Liver (tissue), 9 donors: ENCODE data around the gene FGFR3. TPM values are rescaled to one million over a fixed set of nuclear protein-coding genes. Genes with fewer than 3 reads are reported as not detected.

Experiments used
- DNase-seq: peaks from one replicate; pipeline ENCODE4 v3.0.0-alpha.2; 2017; ENCODE audit warnings: low spot score
- H3K27ac ChIP-seq, 2 donors: one replicate each; pipeline ENCODE4 v1.7.0; 2013; ENCODE audit warnings: inconsistent platforms in 2 of 2, low read length in 2 of 2, control low read depth in 1 of 2, low read depth in 1 of 2, mild to moderate bottlenecking in 1 of 2
- H3K27me3 ChIP-seq, 4 donors: one replicate each; pipeline versions ENCODE4 v1.6.1 to v1.7.0; 2013; ENCODE audit warnings: low read length in 3 of 4, inconsistent platforms in 1 of 4, mild to moderate bottlenecking in 1 of 4, moderate library complexity in 1 of 4; ENCODE audit not compliant: control insufficient read depth in 4 of 4, insufficient read depth in 4 of 4
- H3K36me3 ChIP-seq, 4 donors: one replicate each; pipeline versions ENCODE4 v1.6.1 to v1.7.0; 2013; ENCODE audit warnings: low read length in 3 of 4, mild to moderate bottlenecking in 3 of 4, low read depth in 1 of 4, moderate library complexity in 1 of 4; ENCODE audit not compliant: control insufficient read depth in 4 of 4, insufficient read depth in 3 of 4
- H3K4me1 ChIP-seq, 4 donors: one replicate each; pipeline versions ENCODE4 v1.6.1 to v1.7.0; 2013; ENCODE audit warnings: low read length in 3 of 4, mild to moderate bottlenecking in 3 of 4, moderate library complexity in 1 of 4; ENCODE audit not compliant: control insufficient read depth in 4 of 4, insufficient read depth in 4 of 4
- H3K4me3 ChIP-seq, 3 donors: one replicate each; pipeline versions ENCODE4 v1.6.1 to v1.7.0; 2013; ENCODE audit warnings: low read length in 3 of 3, control low read depth in 1 of 3, low read depth in 1 of 3, mild to moderate bottlenecking in 1 of 3
- H3K9ac ChIP-seq, 2 donors: one replicate each; pipeline ENCODE4 v1.7.0; 2013; ENCODE audit warnings: low read length in 2 of 2, mild to moderate bottlenecking in 2 of 2, moderate library complexity in 2 of 2, control low read depth in 1 of 2, low read depth in 1 of 2
- H3K9me3 ChIP-seq, 4 donors: one replicate each; pipeline versions ENCODE4 v1.6.1 to v1.7.0; 2013; ENCODE audit warnings: low read length in 3 of 4; ENCODE audit not compliant: control insufficient read depth in 4 of 4
- FOXA2 ChIP-seq: IDR thresholded peaks from 2 replicates; pipeline ENCODE4 v1.6.1; 2016; ENCODE audit warnings: antibody characterized with exemption
- GABPA ChIP-seq, 2 donors: IDR thresholded peaks in 1 of 2; conservative IDR thresholded peaks in 1 of 2; 2 replicates each; pipeline ENCODE4 v1.6.1; 2016; ENCODE audit warnings: antibody characterized with exemption in 2 of 2, mild to moderate bottlenecking in 1 of 2, moderate library complexity in 1 of 2
- HNF4A ChIP-seq, 2 donors: conservative IDR thresholded peaks; 2 replicates each; pipeline ENCODE4 v1.6.1; 2016; ENCODE audit warnings: antibody characterized with exemption in 2 of 2, mild to moderate bottlenecking in 2 of 2
- JUND ChIP-seq, 2 donors: IDR thresholded peaks; 2 replicates each; pipeline ENCODE4 v1.6.1; 2016; ENCODE audit warnings: antibody characterized with exemption in 2 of 2
- MAX ChIP-seq: IDR thresholded peaks from 2 replicates; pipeline ENCODE4 v1.6.1; 2016; ENCODE audit warnings: antibody characterized with exemption
- NR2F2 ChIP-seq: IDR thresholded peaks from 2 replicates; pipeline ENCODE4 v1.6.1; 2016; ENCODE audit warnings: antibody characterized with exemption
- REST ChIP-seq: IDR thresholded peaks from 2 replicates; pipeline ENCODE4 v1.6.1; 2016; ENCODE audit warnings: antibody characterized with exemption, mild to moderate bottlenecking
- RXRA ChIP-seq, 2 donors: IDR thresholded peaks; 2 replicates each; pipeline ENCODE4 v1.6.1; 2017 to 2018; ENCODE audit warnings: antibody characterized with exemption in 2 of 2, mild to moderate bottlenecking in 1 of 2
- SP1 ChIP-seq: IDR thresholded peaks from 2 replicates; pipeline ENCODE4 v1.6.1; 2018; ENCODE audit warnings: antibody characterized with exemption, mild to moderate bottlenecking
- TAF1 ChIP-seq: conservative IDR thresholded peaks from 2 replicates; pipeline ENCODE4 v1.6.1; 2016; ENCODE audit warnings: antibody characterized with exemption, mild to moderate bottlenecking
- ZBTB33 ChIP-seq: IDR thresholded peaks from 2 replicates; pipeline ENCODE4 v1.6.1; 2016; ENCODE audit warnings: antibody characterized with exemption
- WGBS: extraction: QIAGEN DNeasy Blood & Tissue Kit; methylation state at CpG from one replicate; pipeline ENCODE4 v1.1.7; 2013; 5-methylcytosine and 5-hydroxymethylcytosine counted together
- polyA plus RNA-seq, 2 donors: library from polyadenylated mRNA; stranded (reverse) in 1 of 2; unstranded in 1 of 2; fragments of 200-250 nt in 1 of 2; fragments of >200 nt in 1 of 2; fragmentation: Nextera tagmentation in 1 of 2; extraction: Ambion mirVana in 1 of 2; gene quantifications; one replicate each; pipeline versions ENCODE4 v1.2.1 to v1.2.3, GENCODE V29; 2013 to 2015
- total RNA-seq, 2 donors: library from RNA; depleted of rRNA; stranded (reverse); fragments of >200 nt; gene quantifications; one replicate each; pipeline ENCODE4 v1.2.3, GENCODE V29; 2014
- donor health status: healthy.
- donor health status: healthy.
- donor health status: healthy.
- donor health status: healthy.
- donor health status: healthy.

Gene FGFR3
- total and polyA plus RNA-seq, 4 donors = 5.6 to 40.0 (median 29.1) TPM

GRCh38 chr4:1764670-1765069 is 28.4 kb upstream of the FGFR3 start:
- no peak for DNase-seq
- H3K4me1 ChIP-seq = peaks cover 0 to 9% (median 3%) of the 10 kb centered on the region in 4 donors
- WGBS = 90% methylated on average over 9 of the region's 9 CpGs
- no peaks in the 10 kb centered on the region for H3K36me3 ChIP-seq
- TF ChIP-seq JUND (IDR thresholded peaks at IDR 0.05) (no peak), FOXA2 (no peak), REST (no peak), MAX (no peak), SP1 (no peak), RXRA (IDR thresholded peaks at IDR 0.05) (no peak)
- H3K27me3 ChIP-seq = no peaks in the 10 kb centered on the region
- H3K9me3 ChIP-seq = no peaks in the 10 kb centered on the region
- no peak overlapping the region for H3K4me3 ChIP-seq
- no peak overlapping the region for H3K27ac ChIP-seq
- H3K9ac ChIP-seq = no peak overlapping the region

GRCh38 chr4:1765409-1766072 is 27.6 kb upstream of the FGFR3 start:
- Histone ChIP-seq H3K4me3 (no peak overlapping the region), H3K4me1 (peaks cover 0 to 12% (median 3%) of the 10 kb centered on the region in 4 donors), H3K36me3 (no peaks in the 10 kb centered on the region), H3K9me3 (no peaks in the 10 kb centered on the region), H3K9ac (no peak overlapping the region), H3K27ac (no peak overlapping the region), H3K27me3 (no peaks in the 10 kb centered on the region)
- DNase-seq = no peak
- WGBS = 77% methylated on average over 10 of the region's 10 CpGs
- TF ChIP-seq JUND (IDR thresholded peaks at IDR 0.05) (no peak), ZBTB33 (no peak)

- H3K9me3 ChIP-seq = no peaks in the 10 kb centered on the region
- WGBS = 47% methylated on average over 41 of the region's 41 CpGs
- peak overlapping the region in 1 of 3 donors; percentile 65 for H3K4me3 ChIP-seq
- H3K36me3 ChIP-seq = no peaks in the 10 kb centered on the region
- peak; percentile 61 for DNase-seq
- peaks cover 0 to 12% (median 5%) of the 10 kb centered on the region in 4 donors for H3K4me1 ChIP-seq
- H3K27ac ChIP-seq = no peak overlapping the region
- H3K27me3 ChIP-seq = no peaks in the 10 kb centered on the region
- H3K9ac ChIP-seq = no peak overlapping the region
- no peak for TF ChIP-seq GABPA (IDR thresholded peaks at IDR 0.05 in 1 of 2, conservative IDR thresholded peaks at IDR 0.05 in 1 of 2)
- TF ChIP-seq NR2F2 = peak; percentile 8
- no peak for TF ChIP-seq HNF4A (conservative IDR thresholded peaks at IDR 0.05)
- no peak for TF ChIP-seq RXRA (IDR thresholded peaks at IDR 0.05)
- TF ChIP-seq TAF1 = no peak
Observed at GRCh38 chr4:1766106-1767060, 26.7 kb upstream of the FGFR3 start.
